Stimulated activated CD4-positive, alpha-beta T cell treated with anti-CD3 and anti-CD28 coated beads, Interleukin-12 subunit alpha, Interleukin-12 subunit beta, amount 100 ng/mL, for 48 hours (primary cell): ENCODE data around the gene PRAF2.

ENCODE experiments used
- DNase-seq, 3 donors: peaks; one replicate each; pipeline ENCODE4 v3.0.0-alpha.2; 2020; ENCODE audit warnings: low read depth in 2 of 3, low spot score in 1 of 3

Gene PRAF2

GRCh38 chrX:49043220-49043986 is 30.4 kb downstream of the PRAF2 start, which contains the start of gene TFE3:
TSS of gene TFE3 (minus strand) at chrX:49043357. CDS start at chrX:49043226, 131 bp downstream.
- peak; percentile 91 to 94 (median 92) for DNase-seq

GRCh38 chrX:49042581-49043219 is 31.1 kb downstream of the PRAF2 start:
- peak in 1 of 3 donors; percentile 2 for DNase-seq

GRCh38 chrX:49041744-49042580 is 31.8 kb downstream of the PRAF2 start:
- no peak for DNase-seq

- DNase-seq: no peak
These were observed 33.3 kb downstream of the PRAF2 start for GRCh38 chrX:49040376-49040955.

- DNase-seq: peak; percentile 18 to 34 (median 26)
These were observed 34.0 kb downstream of the PRAF2 start for GRCh38 chrX:49039598-49040375.

- DNase-seq: no peak
These were observed 35.8 kb downstream of the PRAF2 start for GRCh38 chrX:49037883-49038475.

GRCh38 chrX:49030283-49030682 is 43.5 kb downstream of the PRAF2 start:
- DNase-seq: no peak

- DNase-seq: no peak
These were observed 43.9 kb downstream of the PRAF2 start for GRCh38 chrX:49029876-49030275.
